Measurements from ENCODE around the gene SENP8.

The SENP8 gene

DNA sequence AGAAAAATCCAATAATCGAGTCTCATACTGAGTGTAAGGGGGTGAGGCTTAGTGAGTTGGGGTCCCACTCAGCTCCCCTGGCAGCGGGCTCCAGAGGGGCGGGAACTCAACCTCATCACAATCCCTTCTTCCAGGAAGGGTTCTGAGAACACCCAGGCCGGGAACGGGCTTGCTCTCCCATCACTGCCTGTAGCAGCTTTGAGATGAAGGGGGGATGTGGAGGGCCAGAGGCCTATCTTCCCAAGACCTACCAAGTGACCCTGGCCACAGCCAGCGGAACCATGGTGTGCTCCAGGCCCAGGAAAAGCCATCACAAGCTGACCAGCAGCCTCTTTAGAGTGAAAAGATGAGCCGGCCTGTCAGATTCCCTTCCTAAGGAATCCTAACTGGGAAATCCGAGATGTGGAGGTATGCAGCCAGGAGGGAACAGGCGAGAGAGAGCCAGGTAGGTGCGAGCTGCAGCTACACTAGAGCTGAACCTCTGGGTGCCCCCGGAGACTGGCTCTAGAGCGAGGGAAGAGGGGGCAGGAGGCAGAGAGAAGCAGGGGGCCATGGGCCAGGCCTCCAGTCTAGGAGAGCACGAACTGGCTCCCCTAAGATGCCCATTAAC is 60.9 kb downstream of the SENP8 start:
- DNase-seq: no peak

GRCh38 chr15:72179950-72180581 is 61.9 kb downstream of the SENP8 start:
- DNase-seq: no peak

- no peak for DNase-seq
These were observed 62.6 kb downstream of the SENP8 start for GRCh38 chr15:72180761-72181324.

DNA sequence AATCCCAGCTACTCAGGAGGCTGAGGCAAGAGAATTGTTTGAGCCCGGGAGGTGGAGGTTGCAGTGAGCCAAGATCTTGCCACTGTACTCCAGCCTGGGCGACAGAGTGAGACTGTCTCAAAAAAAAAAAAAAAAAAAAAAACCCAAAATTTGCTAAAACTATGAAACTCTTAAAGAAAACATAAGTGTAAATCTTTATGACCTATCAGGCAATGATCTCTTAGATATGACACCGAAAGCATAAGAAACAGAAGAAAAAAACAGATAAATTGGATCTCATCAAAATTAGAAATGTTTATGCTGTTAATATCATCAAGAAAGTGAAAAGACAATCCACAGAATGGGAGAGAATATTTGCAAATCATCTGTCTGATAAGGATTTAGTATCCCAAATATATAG is 64.0 kb downstream of the SENP8 start:
- no peak for DNase-seq

GRCh38 chr15:72182673-72183072 is 64.5 kb downstream of the SENP8 start:
- DNase-seq: no peak

DNA sequence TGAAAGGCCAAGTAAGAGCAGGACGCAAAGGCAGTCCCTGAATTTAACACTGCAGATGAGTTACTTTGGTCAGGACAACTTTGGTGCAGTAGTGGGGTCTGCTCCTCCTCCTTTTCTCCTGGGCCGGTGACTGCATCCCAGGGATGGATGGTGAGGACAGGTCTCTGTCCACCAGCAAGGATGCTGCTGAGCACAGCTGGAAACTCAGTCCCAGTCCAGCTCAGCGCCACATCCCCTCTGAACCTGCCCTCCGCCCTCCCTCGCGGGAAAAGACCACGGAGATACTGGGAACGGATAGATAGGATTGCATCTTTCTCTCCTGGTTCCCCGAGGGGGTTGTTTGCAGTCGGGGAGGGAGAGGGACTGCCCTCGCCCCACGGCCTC is 65.6 kb downstream of the SENP8 start:
- DNase-seq: no peak

DNA sequence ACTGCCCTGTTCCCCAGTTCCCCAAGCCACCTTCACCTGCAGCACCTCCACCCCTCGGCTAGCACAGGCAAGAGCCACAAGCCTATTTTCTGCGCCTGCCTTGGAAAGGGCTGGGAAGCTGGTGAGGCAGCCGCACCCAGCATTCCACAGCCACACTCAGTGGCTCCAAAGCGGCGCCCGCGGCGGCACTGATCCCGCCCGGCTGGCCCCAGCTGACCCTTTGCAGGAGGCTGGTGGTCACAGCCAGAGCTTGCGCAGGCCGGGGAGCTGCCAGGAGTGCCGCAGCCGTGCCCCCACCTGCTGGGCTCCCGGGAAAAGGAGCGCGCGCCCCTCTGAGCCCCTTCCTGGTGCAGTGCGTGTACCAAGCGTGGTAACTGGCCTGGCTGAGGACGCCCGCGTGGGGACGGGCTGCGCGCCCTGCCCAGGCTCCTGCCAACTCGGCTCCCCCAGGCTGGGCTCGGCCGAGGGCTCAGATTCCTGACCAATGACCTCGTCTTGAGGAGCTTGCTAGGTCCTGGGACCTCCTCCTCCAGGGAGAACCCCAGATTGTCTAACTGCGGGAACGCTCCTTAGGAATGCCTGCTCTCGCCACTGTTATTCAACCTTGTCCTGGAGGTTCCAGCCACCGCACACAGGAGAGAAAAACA is 66.1 kb downstream of the SENP8 start:
- DNase-seq: no peak

DNA sequence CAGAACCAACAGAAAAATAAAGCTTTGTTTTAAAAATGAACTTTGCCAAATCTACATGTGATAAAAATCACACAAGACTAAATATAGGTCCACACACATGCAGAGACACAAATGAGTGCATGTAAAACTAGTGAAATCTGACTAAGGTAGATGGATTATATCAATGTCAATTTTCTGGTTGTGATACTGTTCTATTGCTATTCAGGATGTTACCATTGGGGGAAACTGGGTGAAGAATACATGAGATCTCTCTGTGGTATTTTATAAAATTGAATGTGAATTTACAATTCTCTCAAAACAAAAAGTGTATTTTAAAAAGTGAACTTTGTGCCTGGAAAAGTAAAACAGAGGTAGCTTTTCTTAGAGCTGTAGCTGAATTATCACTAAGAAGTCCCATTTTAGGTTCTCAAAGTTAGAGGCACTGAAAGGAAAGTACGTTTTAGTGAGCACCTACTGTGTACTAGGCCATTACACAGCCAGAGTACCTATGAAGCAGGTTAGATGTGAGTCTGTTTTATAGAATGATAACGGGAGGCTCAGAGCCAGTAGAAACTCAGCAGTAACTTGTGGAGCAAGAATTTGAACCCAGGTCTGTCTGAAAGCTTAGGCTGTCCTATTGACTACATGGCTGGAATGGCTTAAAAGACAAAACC is 71.2 kb downstream of the SENP8 start:
- DNase-seq: no peak

GRCh38 chr15:72192416-72192815 is 74.2 kb downstream of the SENP8 start:
- no peak for DNase-seq
